ENCODE data around the gene GGA2.
"Not testable (repeated sequence)": the region's sequence is repeated elsewhere in the genome, so short reads cannot be mapped to it uniquely, and the experiment has no call there.

Gene GGA2

GRCh38 chr16:23501291-23501690, 9.0 kb downstream of the GGA2 start:
- DNase-seq: no peak

DNA sequence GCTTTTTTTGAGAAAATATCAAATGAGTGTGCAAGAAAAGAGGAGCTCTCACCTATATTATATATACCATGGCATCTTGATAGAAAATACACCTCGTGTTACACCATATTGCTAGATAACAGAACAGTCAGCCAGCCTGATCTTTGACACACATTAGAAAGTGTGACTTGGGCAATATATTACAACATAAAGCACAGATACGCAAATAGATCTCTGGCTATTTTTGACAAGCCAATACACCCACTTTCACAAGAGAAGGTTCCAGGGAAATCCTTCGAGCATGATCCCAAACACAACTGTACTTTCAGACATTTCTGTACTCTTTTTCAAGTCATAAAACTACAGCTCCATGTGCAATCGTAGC, 9.4 kb downstream of the GGA2 start:
- DNase-seq: no peak

- DNase-seq: no peak
Observed at GRCh38 chr16:23500212-23500861, 10.0 kb downstream of the GGA2 start.

- DNase-seq: no peak
Observed at GRCh38 chr16:23499801-23500200, 10.5 kb downstream of the GGA2 start.

DNA sequence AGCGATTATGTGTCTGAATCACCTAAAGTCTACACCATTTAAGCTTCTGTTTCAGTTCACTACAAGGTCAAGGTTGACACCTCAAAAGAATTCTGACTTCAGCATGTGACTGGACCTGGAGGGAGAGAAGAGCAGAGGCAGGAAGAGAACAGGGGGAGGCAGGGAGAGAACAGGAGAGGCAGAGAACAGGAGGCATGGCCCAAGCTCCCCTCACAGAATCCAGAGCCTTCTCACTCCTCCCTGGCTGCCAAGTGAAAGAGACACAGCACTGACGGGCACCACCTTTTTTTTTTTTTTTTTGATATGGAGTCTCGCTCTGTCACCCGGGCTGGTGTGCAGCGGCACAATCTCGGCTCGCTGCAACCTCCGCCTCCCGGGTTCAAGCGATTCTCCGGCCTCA, 11.4 kb downstream of the GGA2 start:
- no peak for DNase-seq

GRCh38 chr16:23497543-23497868, 12.8 kb downstream of the GGA2 start:
- DNase-seq: no peak

DNA sequence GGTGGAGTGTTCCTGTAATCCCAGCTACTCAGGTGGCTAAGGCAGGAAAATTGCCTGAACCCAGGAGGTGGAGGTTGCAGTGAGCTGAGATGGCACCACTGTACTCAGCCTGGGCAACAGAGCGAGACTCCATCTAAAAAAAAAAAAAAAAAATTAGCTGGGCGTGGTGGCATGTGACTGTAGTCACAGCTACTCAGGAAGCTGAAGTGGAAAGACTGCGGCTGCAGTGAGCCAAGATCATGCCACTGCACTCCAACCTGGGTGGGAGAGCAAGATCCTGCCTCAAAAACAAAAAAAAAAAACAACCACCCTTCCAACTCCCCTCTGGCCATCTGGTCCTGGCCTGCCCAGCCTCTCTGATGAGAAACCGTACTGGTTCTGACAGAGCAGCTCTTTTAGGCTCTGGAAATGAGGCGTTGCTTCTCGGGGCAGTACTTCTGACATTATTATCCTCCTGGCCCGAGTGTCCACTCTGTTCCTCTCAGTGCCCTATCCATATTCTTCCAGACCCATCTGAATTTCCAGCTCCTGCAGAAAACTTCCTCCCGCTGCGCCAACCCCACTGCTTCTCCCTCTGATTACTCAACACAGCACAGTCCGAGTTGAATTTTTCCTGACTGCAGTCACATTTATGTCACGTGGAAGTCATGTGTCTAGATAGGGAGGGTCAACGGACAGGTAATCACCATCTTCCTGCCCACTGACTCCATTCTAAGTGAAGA, 13.3 kb downstream of the GGA2 start:
- DNase-seq: no peak

- no peak for DNase-seq
Observed at GRCh38 chr16:23495671-23496070, 14.6 kb downstream of the GGA2 start.

- DNase-seq: no peak
Observed at GRCh38 chr16:23494188-23494587, 16.1 kb downstream of the GGA2 start.

DNA sequence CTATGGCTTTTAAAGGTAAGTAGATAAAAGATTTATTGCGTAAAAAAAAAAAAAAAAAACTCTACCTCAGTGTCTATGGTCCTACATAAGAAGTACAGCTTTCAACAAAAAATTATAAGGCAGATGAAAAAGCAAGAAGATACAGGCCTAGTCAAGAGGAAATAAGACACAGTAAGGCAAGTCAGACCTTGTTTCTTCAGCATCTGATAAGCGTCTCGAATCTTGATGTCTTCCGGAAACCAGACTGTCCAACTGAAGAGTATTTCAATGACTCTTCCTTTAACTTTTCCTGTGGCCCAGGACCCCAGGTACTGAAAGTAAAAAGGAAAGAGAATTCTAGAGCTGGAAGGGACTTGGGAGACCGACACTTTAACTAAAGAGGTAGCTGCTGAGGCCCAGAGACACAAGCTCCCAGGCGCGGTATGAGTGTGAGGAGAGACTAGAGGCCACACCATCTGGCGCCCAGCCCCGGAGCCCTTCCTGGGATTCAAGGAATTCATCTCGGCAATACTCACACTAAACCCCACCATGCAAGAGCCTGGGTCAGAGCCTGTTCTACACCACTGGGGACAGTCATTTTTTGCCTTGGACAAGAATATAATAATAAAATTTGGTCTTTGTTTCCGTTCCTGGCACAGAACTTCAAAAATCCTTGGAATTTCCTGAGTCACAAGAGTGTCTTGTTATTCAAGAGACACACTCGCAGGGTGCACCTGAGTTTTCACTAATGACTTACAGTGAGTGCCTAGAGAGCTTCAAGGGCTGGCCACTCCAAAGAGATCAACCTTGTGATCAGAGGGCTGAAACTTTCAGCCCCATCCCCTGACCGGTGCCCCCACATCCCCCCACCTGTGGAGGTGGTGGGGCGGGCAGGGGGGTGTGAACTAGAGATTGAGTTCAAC, 18.6 kb downstream of the GGA2 start:
- DNase-seq: no peak

DNA sequence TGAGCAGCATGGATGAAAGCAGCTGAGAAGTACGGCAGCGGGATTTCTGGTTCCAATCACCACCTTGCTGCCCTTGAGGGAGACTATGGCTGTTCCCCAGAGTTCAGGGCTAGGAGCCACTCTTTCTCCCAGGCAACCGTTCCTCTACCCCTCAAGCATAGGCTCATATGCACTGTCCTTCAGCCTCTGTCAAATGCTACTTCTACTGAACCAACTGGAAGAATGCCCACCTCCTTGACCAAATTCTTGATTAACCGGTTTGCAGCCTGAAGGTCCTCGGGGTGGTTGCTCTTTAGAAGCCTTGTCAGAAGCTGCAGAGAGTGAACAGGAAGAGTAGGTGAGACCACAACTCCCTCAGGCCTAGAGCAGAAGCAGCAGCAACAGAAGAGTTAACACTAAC, 23.8 kb downstream of the GGA2 start:
- DNase-seq: no peak

DNA sequence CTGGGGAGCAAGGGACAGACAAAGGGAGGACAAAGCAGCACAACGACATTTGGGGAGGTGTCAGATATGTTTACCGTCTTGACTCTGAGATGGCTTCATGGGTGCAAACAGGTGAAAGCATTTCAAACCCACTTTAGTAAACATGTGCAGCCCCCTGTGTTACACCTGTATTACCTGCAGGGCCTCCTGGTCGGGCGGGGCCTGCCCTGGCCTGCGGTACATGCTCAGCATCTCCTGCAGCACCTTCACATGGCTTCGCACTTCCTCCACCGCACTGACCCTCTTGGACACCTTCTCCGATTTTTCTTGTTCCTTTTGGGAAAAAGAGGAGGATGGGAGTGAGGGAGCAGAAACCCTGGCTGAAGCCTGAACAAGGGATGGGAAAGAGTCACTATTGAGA, 24.5 kb downstream of the GGA2 start:
- no peak for DNase-seq

DNA sequence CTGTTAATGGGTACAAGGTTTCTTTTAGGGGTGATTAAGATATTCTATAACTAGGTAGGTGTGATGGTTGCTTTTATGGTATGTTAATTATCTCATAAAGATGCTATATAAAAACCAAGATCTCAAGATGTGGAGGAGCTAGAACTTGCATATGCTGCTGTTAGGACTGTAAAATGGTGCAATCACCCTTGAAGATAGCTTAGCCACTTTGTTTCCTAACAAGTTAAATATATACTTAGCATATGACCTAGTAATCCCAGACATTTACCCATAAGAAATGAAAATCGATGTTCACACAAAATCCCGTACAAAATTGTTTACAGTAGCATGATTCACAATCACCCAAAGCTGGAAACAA, 25.1 kb downstream of the GGA2 start:
- no peak for DNase-seq

DNA sequence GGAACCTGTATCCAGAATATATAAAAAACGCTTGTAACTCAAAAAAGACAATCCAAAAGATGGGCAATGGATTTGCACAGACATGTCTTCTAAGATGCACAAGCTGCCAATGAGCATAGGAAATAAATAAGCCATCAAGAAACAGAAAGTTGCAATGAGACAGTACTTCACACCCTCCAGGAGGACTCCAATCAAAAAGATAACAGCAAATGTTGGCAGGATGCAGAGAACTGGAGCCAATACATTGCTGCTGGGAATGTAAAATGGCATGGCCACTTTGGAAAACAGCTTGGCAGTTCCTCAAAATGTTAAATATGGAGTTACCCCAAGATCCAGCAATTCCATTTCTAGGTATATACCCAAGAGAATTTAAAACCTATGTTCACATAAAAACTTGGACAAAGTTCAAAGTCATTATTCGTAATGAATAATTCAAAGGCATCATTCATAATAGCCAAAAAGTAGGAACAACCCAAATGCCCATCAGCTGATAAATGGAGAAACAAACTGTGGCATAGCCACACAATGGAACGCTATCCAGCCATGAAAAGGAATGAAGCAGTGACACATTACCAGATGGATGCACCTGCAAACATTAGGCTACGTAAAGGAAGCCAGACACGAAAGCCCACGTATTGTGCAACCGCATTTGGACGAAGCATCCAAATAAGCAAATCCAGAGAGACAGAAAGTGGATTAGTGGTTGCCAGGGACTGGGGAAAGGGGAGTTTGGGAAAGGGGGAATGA, 25.6 kb downstream of the GGA2 start:
- DNase-seq: no peak

- DNase-seq: not testable (repeated sequence)
Observed at GRCh38 chr16:23483492-23483891, 26.8 kb downstream of the GGA2 start.

DNA sequence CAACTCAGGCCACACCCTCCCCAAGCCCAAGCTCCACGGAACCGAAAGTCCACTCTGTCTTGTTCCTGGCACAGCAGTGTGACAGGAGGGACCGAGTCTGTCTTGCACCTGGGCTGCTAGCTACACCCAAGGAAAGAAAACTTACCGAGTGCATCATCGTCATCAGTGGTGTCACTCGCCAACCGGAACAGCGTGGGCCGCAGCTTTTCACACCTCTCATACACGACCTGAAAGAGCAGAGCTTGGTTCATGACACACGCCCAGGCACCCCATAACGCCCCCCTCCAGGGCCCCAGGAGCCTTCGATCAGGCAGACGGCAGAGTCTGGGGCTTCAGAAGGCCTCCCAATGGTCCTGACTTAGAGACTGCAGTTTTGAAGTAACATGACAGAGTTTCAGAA, 27.5 kb downstream of the GGA2 start:
- no peak for DNase-seq

GRCh38 chr16:23480257-23480656, 30.0 kb downstream of the GGA2 start:
- no peak for DNase-seq

- no peak for DNase-seq
Observed at GRCh38 chr16:23479138-23479537, 31.2 kb downstream of the GGA2 start.

GRCh38 chr16:23478566-23478965, 31.7 kb downstream of the GGA2 start:
- DNase-seq: no peak

DNA sequence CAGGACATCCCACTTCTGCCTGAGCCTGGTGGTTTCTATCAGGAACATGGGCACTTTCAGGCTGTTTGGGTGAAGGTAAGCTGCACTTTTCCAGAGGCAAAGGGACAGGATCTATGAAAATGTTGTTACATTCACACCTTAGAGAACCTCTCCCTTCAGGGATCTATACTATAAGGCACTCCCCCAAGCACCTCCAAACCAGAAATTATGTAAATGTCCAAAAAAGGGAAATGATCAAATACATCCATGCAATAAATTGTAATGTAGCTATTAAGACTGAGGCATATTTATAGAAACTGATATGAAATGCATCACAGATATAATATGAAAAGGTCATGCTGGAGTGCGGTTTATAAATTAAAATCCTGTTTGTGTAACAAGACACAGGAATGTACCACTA, 34.0 kb downstream of the GGA2 start:
- no peak for DNase-seq

DNA sequence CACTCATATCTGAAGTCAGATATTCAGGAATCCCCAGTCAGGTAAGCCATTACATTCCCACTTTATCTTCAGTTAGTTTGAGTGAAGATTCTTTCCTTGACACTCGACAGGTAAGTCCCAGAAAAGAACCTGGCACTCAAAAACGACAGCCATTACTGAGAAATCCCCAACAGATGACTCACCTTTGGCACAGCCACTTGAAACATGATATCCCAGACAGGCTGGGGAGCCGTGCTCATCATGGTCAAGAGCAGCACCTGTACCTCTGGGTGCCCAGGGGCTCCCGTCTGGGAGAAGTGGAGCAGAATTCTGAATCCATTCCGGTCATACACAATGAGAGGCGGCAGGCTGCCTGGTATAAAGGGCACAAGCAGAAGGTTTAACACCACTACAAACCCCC, 40.5 kb downstream of the GGA2 start:
- DNase-seq: no peak

GRCh38 chr16:23466162-23466885, 44.0 kb downstream of the GGA2 start:
- no peak for DNase-seq

GRCh38 chr16:23465179-23465578, 45.1 kb downstream of the GGA2 start:
- DNase-seq: no peak

Measured in stimulated activated CD4-positive, alpha-beta T cell treated with anti-CD3 and anti-CD28 coated beads, Interleukin-12 subunit alpha, Interleukin-12 subunit beta, amount 100 ng/mL, for 4 hours (primary cell).